GM19324 (cell line): ENCODE measurements around the gene MEIS1.
"Not testable (repeated sequence)": the region's sequence is repeated elsewhere in the genome, so short reads cannot be mapped to it uniquely, and the experiment has no call there.

Experiments
- ATAC-seq: cut with Tn5 transposase; IDR thresholded peaks from one replicate; pipeline ENCODE4 v1.9.1; 2021; ENCODE audit warnings: mild to moderate bottlenecking, moderate library complexity; ENCODE audit not compliant: unreplicated experiment, low FRiP score

The MEIS1 gene

GRCh38 chr2:66434679-66435548 lies at the start of gene MEIS1:
Gene MEIS1, plus strand, starts transcription at chr2:66435125. Its CDS starts 732 bp downstream, at chr2:66435857.
- ATAC-seq, result peak; percentile 39

- no peak for ATAC-seq
These were observed 47.7 kb upstream of the MEIS1 start for GRCh38 chr2:66387016-66387753.

GRCh38 chr2:66389651-66390131 lies 45.2 kb upstream of the MEIS1 start:
- ATAC-seq, result no peak

GRCh38 chr2:66390152-66390551 lies 44.8 kb upstream of the MEIS1 start:
- ATAC-seq, result no peak

DNA sequence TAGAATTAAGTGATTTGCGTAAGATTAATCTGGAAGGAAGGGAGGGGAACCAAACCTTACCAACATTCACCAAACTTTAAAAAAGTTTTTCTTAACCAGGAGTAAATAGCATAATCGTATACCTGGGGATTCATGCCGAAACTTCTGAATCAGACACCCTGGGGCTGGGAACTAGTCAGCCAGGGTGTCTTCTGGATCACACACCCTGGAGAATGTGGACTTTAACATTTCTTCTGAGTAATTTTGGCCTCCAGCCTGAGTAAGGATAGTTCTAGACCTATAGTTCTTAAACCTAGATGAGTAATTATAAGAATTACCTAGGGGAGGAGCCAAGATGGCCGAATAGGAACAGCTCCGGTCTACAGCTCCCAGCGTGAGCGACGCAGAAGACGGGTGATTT lies 44.1 kb upstream of the MEIS1 start:
- no peak for ATAC-seq

- not testable (repeated sequence) for ATAC-seq
These were observed 43.7 kb upstream of the MEIS1 start for GRCh38 chr2:66391240-66391639.

DNA sequence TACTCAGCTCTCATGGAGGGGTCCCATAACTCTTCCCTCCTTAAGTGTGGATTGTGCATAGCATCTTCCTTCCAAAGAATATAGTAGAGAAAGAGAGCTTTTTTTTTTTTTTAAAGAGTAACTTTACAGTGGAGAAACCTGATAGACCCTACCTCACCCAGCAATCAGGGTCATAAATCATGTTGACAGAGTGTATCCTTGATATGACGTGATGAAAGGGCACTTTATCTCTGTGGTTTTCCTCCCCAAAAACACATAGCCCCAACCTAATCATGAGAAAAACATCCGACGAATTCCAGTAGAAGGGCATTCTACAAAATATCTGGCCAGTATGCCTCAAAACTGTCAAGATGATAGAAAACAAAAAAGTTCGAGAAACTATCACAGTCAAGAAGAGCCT lies 29.5 kb upstream of the MEIS1 start:
- ATAC-seq, result no peak

- no peak for ATAC-seq
These were observed 26.0 kb upstream of the MEIS1 start for GRCh38 chr2:66408905-66409304.

DNA sequence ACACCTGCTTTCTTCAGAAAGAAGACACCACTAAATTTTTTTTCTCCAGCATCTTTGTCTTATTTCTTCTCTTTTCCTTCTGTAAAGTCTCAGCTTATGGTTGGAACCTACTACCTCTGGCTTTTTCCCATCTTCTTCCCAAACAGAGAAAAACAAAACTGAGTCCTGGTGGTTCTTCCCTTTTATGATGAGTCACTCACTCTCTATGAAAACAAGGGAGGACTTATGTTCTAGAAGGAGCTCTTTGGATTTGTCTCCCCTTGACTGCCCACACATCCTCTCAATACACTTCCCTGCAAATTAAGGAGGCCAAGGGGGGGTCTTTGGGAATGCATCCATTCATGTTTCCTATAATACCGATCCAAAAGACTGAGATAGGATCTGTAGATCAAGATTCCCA lies 22.1 kb upstream of the MEIS1 start:
- no peak for ATAC-seq

- no peak for ATAC-seq
These were observed 20.0 kb upstream of the MEIS1 start for GRCh38 chr2:66414896-66415295.

DNA sequence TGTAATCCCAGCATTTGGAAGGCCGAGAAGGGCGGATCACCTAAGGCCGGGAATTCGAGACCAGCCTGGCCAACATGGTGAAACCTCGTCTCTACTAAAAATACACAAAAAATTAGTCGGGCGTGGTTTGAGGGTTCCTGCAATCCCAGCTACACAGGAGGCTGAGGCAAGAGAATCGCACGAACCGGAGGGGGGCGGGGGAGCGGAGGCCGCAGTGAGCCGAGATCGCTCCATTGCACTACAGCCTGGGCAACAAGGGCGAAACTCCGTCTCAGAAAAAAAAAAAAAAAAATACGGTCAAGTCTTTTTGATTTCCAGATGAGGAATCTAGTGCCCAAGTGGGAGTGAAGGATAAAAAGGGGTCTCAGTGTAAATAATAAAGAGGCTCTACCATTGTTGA lies 16.5 kb upstream of the MEIS1 start:
- no peak for ATAC-seq

DNA sequence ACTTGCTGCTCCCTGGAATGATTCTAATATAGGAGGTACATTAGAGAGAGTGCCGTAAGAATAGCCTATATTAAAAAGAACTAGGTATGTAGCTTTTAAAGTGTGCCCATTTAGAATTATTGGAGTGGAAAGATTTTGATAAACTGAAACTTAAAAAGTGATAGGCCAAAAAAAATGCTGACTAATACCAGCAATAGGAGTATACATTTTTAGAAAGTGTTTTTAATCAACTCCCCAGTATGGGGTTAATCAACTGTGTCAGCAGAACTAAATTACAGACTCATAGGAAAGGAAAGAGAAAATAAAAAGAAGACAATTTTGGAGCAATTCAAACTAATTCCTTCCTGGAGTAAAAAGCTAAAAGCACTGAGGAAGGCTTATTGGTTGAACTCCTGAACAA lies 13.3 kb upstream of the MEIS1 start:
- no peak for ATAC-seq

- ATAC-seq, result no peak
These were observed 11.4 kb upstream of the MEIS1 start for GRCh38 chr2:66423391-66424124.

- ATAC-seq, result no peak
These were observed 8.4 kb upstream of the MEIS1 start for GRCh38 chr2:66426244-66427111.

- ATAC-seq, result no peak
These were observed 7.6 kb upstream of the MEIS1 start for GRCh38 chr2:66427300-66427699.

GRCh38 chr2:66428986-66429612 lies 5.8 kb upstream of the MEIS1 start:
- ATAC-seq, result no peak

DNA sequence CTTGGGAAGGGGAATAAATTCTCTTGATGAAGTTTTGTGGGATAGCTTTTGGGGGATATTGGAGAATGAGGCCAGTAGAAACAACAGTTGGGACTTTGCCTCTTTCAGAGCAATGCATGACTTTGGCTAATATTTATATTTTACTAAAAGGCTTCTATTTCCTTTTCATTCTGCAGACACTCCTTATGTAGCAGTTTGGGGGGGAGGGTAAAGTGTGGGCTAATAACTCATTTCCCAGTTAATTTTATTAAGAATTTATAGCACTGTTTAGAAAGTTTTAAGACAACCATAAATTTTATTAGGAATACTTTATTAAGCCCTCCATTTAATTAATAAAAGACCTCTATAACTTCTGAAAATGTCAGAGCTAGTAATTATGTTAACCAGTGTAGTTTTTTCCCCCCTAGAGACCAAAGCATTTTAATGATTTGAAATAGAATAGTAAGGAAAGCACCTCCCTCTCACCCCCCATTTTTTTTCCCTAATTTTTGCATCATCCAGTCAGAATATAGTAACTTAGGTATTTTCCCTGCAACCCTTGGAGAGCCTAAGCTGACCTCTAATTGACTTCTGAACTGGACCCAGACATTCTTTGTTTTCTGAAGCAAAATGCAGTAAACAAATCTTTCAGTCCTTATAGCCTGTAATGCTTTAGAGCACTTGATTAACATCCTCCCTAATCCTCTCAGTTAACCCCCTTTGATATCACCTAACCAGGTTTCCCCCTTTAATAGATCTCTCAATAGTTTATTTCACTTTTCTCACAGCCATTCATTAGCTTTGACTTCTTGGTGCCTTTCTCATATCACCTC lies 5.0 kb upstream of the MEIS1 start:
- ATAC-seq, result no peak

- ATAC-seq, result no peak
These were observed 4.2 kb upstream of the MEIS1 start for GRCh38 chr2:66430505-66431273.
